KOPT-K1 (cell line): Measurements from ENCODE around the gene GLCE.

ENCODE experiments used
- H3K27ac ChIP-seq: fragments of 200-600 bp; sonication (generic); 2 replicates; pipeline ENCODE4 v1.5.1; 2016; ENCODE audit warnings: antibody characterized with exemption, mild to moderate bottlenecking, low read depth, low read length; ENCODE audit not compliant: poor library complexity, severe bottlenecking
- H3K36me3 ChIP-seq: fragments of 200-600 bp; sonication (generic); 2 replicates; pipeline ENCODE4 v1.5.1; 2017; ENCODE audit warnings: antibody characterized with exemption, mild to moderate bottlenecking, low read length, moderate library complexity; ENCODE audit not compliant: insufficient read depth
- H3K9me3 ChIP-seq: fragments of 200-600 bp; sonication (generic); 2 replicates; pipeline ENCODE4 v1.5.1; 2017; ENCODE audit warnings: antibody characterized with exemption, low read length, mild to moderate bottlenecking; ENCODE audit not compliant: insufficient read depth, poor library complexity, severe bottlenecking

GLCE gene

DNA sequence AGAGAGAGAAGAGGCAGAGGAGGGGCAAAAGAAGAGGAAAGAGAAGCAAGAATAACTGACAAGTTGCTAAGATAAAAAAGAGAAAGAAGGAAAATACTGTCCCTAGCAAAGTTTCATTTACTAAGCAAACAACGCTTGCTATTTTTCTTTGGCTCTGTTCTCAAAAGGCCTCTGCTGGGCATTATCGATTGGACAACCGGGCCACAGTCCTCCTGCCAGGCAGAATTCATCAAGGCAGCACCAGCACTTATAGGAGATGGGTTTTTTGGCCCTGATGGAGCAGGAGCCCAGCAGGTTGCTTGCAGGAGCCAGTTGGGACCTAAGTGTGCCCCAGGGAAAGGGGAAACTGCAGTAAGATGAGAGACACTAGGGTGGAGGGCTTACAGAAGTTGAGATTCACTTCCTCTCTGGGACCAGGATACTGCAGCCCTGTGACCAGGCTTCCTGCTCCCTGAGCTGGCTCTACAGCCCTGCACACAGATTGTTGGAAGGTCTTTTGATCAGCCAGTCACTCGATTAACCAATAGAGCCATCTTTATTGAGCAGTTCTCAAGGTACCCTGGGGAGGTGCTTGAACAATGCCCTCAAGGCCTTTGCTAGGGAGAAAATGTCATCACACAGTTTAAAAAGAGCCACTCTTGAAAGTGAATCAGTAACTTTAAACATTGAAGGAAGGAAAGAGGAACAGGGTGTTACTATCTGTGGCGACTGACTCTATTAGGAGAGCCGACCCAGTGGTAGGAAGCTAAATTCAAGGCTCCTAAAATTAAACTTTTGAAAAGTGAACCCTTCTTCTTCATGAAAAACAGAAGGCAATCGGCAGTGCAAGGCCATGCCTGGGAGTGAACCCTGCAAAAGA lies 28.8 kb upstream of the GLCE start:
- no peaks in the 10 kb centered on the region for H3K9me3 ChIP-seq
- no peak overlapping the region for H3K27ac ChIP-seq
- no peaks in the 10 kb centered on the region for H3K36me3 ChIP-seq

- Histone ChIP-seq H3K27ac (no peak overlapping the region), H3K9me3 (no peaks in the 10 kb centered on the region), H3K36me3 (no peaks in the 10 kb centered on the region)
These were observed 28.0 kb upstream of the GLCE start for GRCh38 chr15:69132430-69132829.

GRCh38 chr15:69132977-69133861 lies 27.2 kb upstream of the GLCE start:
- no peak overlapping the region for H3K27ac ChIP-seq
- no peaks in the 10 kb centered on the region for H3K36me3 ChIP-seq
- H3K9me3 ChIP-seq = no peaks in the 10 kb centered on the region

DNA sequence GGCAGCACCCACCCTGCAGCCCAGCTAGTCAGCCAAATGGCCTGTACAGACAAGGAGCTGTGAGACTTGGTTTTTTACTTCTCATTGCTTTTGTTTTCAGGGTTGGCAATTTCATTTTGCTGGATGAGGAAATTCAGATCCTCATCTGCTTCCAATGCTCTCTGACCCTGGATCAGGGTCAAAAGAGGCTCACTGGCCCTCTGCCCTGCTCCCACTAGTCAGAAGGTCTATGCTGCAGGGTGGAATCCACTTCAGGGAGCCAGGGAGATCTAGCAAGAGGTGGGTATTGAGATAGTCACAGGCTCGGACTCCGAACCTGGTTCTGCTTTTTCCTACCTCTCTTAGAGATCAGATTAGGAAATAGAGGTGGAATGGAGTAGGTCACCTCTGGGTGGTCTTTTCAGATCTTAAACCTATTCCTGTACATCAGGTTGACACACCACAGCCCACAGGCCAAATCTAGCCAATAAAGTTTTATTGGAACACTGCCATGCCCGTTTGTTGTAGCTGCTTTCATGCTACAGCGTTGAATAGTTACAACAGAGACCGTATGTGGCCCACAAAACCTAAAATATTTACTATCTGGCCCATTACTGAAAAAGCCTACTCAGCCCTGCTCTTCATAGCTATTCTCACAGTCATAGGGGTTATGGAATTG lies 26.4 kb upstream of the GLCE start:
- H3K9me3 ChIP-seq = no peaks in the 10 kb centered on the region
- no peaks in the 10 kb centered on the region for H3K36me3 ChIP-seq
- no peak overlapping the region for H3K27ac ChIP-seq

DNA sequence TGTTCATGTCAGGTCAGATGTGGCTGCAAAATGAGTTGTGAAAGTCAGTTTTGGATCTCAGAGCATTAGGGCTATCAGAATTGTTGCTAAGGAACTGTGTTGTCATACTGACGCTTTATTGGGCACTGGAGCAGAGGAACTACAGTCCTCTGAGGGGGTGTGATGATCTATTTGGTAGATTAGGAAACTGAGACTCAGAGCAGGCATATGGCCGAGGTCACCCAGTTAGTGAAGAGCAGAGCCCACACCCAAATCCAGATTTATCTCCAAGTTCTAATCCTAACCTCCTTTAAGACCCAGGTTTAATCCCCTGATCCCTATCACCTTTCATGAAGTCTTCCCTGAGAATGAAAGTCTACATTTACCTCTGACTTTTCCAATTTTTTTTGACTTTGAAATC lies 25.6 kb upstream of the GLCE start:
- no peak overlapping the region for H3K27ac ChIP-seq
- no peaks in the 10 kb centered on the region for H3K36me3 ChIP-seq
- H3K9me3 ChIP-seq = no peaks in the 10 kb centered on the region

GRCh38 chr15:69135499-69135898 lies 24.9 kb upstream of the GLCE start:
- Histone ChIP-seq H3K9me3 (no peaks in the 10 kb centered on the region), H3K36me3 (no peaks in the 10 kb centered on the region), H3K27ac (no peak overlapping the region)

GRCh38 chr15:69138963-69139362 lies 21.5 kb upstream of the GLCE start:
- Histone ChIP-seq H3K9me3 (no peaks in the 10 kb centered on the region), H3K27ac (no peak overlapping the region), H3K36me3 (no peaks in the 10 kb centered on the region)

GRCh38 chr15:69140306-69140705 lies 20.1 kb upstream of the GLCE start:
- H3K27ac ChIP-seq = no peak overlapping the region
- no peaks in the 10 kb centered on the region for H3K36me3 ChIP-seq
- H3K9me3 ChIP-seq = no peaks in the 10 kb centered on the region

GRCh38 chr15:69141286-69141701 lies 19.1 kb upstream of the GLCE start:
- Histone ChIP-seq H3K36me3 (no peaks in the 10 kb centered on the region), H3K27ac (no peak overlapping the region), H3K9me3 (no peaks in the 10 kb centered on the region)

DNA sequence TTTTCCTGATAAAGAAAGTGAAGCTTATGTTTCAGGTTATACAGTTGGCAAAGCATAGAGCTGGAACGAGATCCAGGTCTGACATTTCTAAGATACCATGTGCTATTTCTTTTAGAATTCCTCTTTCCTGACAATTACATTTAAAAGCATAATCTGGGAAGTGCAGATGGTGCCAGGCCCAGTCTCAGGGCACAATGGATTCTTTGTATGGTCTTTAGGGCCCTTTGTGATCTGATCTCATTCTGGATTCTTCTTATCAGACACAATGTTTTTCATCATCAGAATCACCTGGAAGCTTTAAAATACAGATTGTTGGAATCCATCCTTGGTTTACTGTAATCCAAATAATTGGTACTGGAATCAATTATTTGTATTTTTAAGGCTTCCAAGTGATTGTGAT lies 18.6 kb upstream of the GLCE start:
- no peak overlapping the region for H3K27ac ChIP-seq
- H3K36me3 ChIP-seq = no peaks in the 10 kb centered on the region
- H3K9me3 ChIP-seq = no peaks in the 10 kb centered on the region

DNA sequence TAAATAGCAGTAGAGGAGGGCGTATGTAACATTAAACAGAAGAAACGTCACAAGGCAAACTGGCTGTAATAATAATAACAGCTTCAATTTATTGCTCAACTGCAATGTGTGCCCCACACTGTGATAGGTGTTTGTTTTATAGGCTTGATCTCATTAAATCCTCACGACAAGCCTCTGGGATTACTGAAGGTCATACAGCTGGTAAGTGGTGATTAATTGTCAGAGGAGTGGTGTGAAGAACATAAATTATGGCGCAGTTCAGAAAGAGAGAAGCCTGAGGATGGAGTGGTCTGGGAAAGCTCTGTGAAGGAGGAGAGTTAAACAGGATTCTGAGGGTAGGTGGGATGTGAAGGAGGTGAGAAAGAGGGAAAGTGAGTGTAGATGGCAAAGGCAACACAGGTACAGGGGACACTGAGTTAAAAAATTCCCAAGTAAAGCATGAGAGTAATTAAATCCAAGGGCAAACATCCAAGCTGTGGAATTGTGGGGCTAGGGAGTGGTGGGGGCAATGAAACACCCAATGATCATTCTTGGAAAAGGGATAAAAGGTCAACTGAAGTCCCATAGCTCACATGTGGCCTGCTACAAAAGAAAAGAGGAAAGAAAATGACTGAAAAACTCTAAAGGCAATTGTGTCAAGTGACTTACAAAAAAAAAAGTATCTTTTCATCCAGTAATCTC lies 16.5 kb upstream of the GLCE start:
- H3K9me3 ChIP-seq = no peaks in the 10 kb centered on the region
- H3K36me3 ChIP-seq = no peaks in the 10 kb centered on the region
- H3K27ac ChIP-seq = no peak overlapping the region

- Histone ChIP-seq H3K27ac (no peak overlapping the region), H3K36me3 (no peaks in the 10 kb centered on the region), H3K9me3 (no peaks in the 10 kb centered on the region)
These were observed 15.9 kb upstream of the GLCE start for GRCh38 chr15:69144530-69144929.

- Histone ChIP-seq H3K27ac (no peak overlapping the region), H3K9me3 (no peaks in the 10 kb centered on the region), H3K36me3 (no peaks in the 10 kb centered on the region)
These were observed 15.2 kb upstream of the GLCE start for GRCh38 chr15:69145149-69145693.

- Histone ChIP-seq H3K9me3 (no peaks in the 10 kb centered on the region), H3K36me3 (no peaks in the 10 kb centered on the region), H3K27ac (no peak overlapping the region)
These were observed 14.5 kb upstream of the GLCE start for GRCh38 chr15:69145694-69146492.
